ENCODE measurements around the gene SSC5D.

SSC5D gene

GRCh38 chr19:55485439-55486011 is 2.7 kb upstream of the SSC5D start:
- no peak for TF ChIP-seq POLR2AphosphoS5 (IDR thresholded peaks at IDR 0.05; ENCODE audit: low read depth, low read length)
- DNase-seq (ENCODE audit: insufficient read length) (no peak), FAIRE-seq (no peak)

- FAIRE-seq (no peak), DNase-seq (ENCODE audit: insufficient read length) (no peak)
- no peak for TF ChIP-seq POLR2AphosphoS5 (IDR thresholded peaks at IDR 0.05; ENCODE audit: low read depth, low read length)
- TF ChIP-seq POLR2A (IDR thresholded peaks at IDR 0.05; ENCODE audit: low read depth, low read length): no peak
- TF ChIP-seq TAF1 (IDR thresholded peaks at IDR 0.05; ENCODE audit: borderline replicate concordance, low read depth, low read length): no peak
Measured at GRCh38 chr19:55486043-55486970, 1.9 kb upstream of the SSC5D start.

- TF ChIP-seq TAF1 (IDR thresholded peaks at IDR 0.05; ENCODE audit: borderline replicate concordance, low read depth, low read length) (no peak), POLR2AphosphoS5 (IDR thresholded peaks at IDR 0.05; ENCODE audit: low read depth, low read length) (no peak), POLR2A (IDR thresholded peaks at IDR 0.05; ENCODE audit: low read depth, low read length) (no peak)
- FAIRE-seq: no peak
- DNase-seq (ENCODE audit: insufficient read length): no peak
Measured at GRCh38 chr19:55486971-55487923, 989 bp upstream of the SSC5D start.

- TF ChIP-seq POLR2A (IDR thresholded peaks at IDR 0.05; ENCODE audit: low read depth, low read length): no peak
- TF ChIP-seq TAF1 (IDR thresholded peaks at IDR 0.05; ENCODE audit: borderline replicate concordance, low read depth, low read length): no peak
- no peak for TF ChIP-seq POLR2AphosphoS5 (IDR thresholded peaks at IDR 0.05; ENCODE audit: low read depth, low read length)
- FAIRE-seq: no peak
- DNase-seq (ENCODE audit: insufficient read length): no peak
Measured at GRCh38 chr19:55488986-55489710, 912 bp downstream of the SSC5D start.

- no peak for DNase-seq (ENCODE audit: insufficient read length)
- TF ChIP-seq POLR2A (IDR thresholded peaks at IDR 0.05; ENCODE audit: low read depth, low read length) (no peak), POLR2AphosphoS5 (IDR thresholded peaks at IDR 0.05; ENCODE audit: low read depth, low read length) (no peak), TAF1 (IDR thresholded peaks at IDR 0.05; ENCODE audit: borderline replicate concordance, low read depth, low read length) (no peak)
- FAIRE-seq: no peak
Measured at GRCh38 chr19:55489711-55490477, 1.7 kb downstream of the SSC5D start.

- TF ChIP-seq POLR2AphosphoS5 (IDR thresholded peaks at IDR 0.05; ENCODE audit: low read depth, low read length): no peak
- no peak for TF ChIP-seq TAF1 (IDR thresholded peaks at IDR 0.05; ENCODE audit: borderline replicate concordance, low read depth, low read length)
- TF ChIP-seq POLR2A (IDR thresholded peaks at IDR 0.05; ENCODE audit: low read depth, low read length): no peak
- DNase-seq (ENCODE audit: insufficient read length): no peak
- FAIRE-seq: no peak
Measured at GRCh38 chr19:55490478-55491432, 2.5 kb downstream of the SSC5D start.

- DNase-seq (ENCODE audit: insufficient read length) (no peak), FAIRE-seq (no peak)
- no peak for TF ChIP-seq POLR2AphosphoS5 (IDR thresholded peaks at IDR 0.05; ENCODE audit: low read depth, low read length)
- no peak for TF ChIP-seq TAF1 (IDR thresholded peaks at IDR 0.05; ENCODE audit: borderline replicate concordance, low read depth, low read length)
Measured at GRCh38 chr19:55491546-55492360, 3.5 kb downstream of the SSC5D start.

- no peak for FAIRE-seq
- TF ChIP-seq POLR2A (IDR thresholded peaks at IDR 0.05; ENCODE audit: low read depth, low read length): no peak
- no peak for TF ChIP-seq TAF1 (IDR thresholded peaks at IDR 0.05; ENCODE audit: borderline replicate concordance, low read depth, low read length)
- TF ChIP-seq POLR2AphosphoS5 (IDR thresholded peaks at IDR 0.05; ENCODE audit: low read depth, low read length): no peak
- no peak for DNase-seq (ENCODE audit: insufficient read length)
Measured at GRCh38 chr19:55492362-55492944, 4.2 kb downstream of the SSC5D start.
